ENCODE data around the gene DHTKD1. TPM values are rescaled to one million over a fixed set of nuclear protein-coding genes. Genes with fewer than 3 reads are reported as not detected.

The DHTKD1 gene
- total RNA-seq, 1 experiment from 2014 or later = 53.2 TPM

GRCh38 chr10:12048547-12048946 is 20.2 kb upstream of the DHTKD1 start:
- no peak overlapping the region for H3K14ac ChIP-seq (ENCODE audit: insufficient read depth, low read length)
- H2BK12ac ChIP-seq (ENCODE audit: insufficient read length, low read depth, low read length) = no peak overlapping the region
- no peak overlapping the region for H3K27ac ChIP-seq (ENCODE audit: insufficient read length, low read depth, low read length)
- H4K8ac ChIP-seq (replicated peaks; ENCODE audit: insufficient read length, low read depth, low read length) = no peak overlapping the region
- H2BK20ac ChIP-seq (ENCODE audit: low read depth, low read length, poor library complexity, severe bottlenecking) = no peak overlapping the region
- H3T11ph ChIP-seq (ENCODE audit: low read length) = no peak overlapping the region
- Mint-ChIP-seq H3K9me3 (no peaks in the 10 kb centered on the region), H3K4me1 (peaks cover 3 to 9% of the 10 kb centered on the region in 2 experiments; a peak in 1 of 4 replicates), H3K27me3 (ENCODE audit: low read depth) (peaks cover 6% of the 10 kb centered on the region), H3K4me3 (no peak overlapping the region), H3K36me3 (ENCODE audit: insufficient read depth in 1 of 3, low read depth in 3 of 3) (no peaks in the 10 kb centered on the region), H3K27ac (no peak overlapping the region)
- H3K56ac ChIP-seq (ENCODE audit: insufficient read length, low read depth, low read length) = no peak overlapping the region
- no peaks in the 10 kb centered on the region for H3K27me3 ChIP-seq (ENCODE audit: insufficient read depth, low read length)
- no peak overlapping the region for H4K91ac ChIP-seq (ENCODE audit: insufficient read length, low read depth, low read length)
- H3K9ac ChIP-seq (ENCODE audit: extremely low read depth, insufficient read length, low read length) = no peak overlapping the region
- H4K5ac ChIP-seq (ENCODE audit: insufficient read length, low read depth, low read length) = no peak overlapping the region
- H2AFZ ChIP-seq (ENCODE audit: low read length) = no peak overlapping the region
- no peaks in the 10 kb centered on the region for H3K79me2 ChIP-seq (ENCODE audit: insufficient read depth, low read length)
- no peak for TF ChIP-seq CTCF (conservative IDR thresholded peaks at IDR 0.05)
- no peaks in the 10 kb centered on the region for H3K23me2 ChIP-seq (ENCODE audit: insufficient read length, low read depth, low read length, poor library complexity, severe bottlenecking)
- no peaks in the 10 kb centered on the region for H3K4me1 ChIP-seq (ENCODE audit: insufficient read depth, low read length)
- H3K23ac ChIP-seq (ENCODE audit: insufficient read length, low read depth, low read length) = no peak overlapping the region
- no peaks in the 10 kb centered on the region for H3K9me3 ChIP-seq (ENCODE audit: control insufficient read depth, low read depth, low read length)
- no peaks in the 10 kb centered on the region for H4K20me1 ChIP-seq (ENCODE audit: control insufficient read depth, insufficient read depth, insufficient read length)
- H2BK15ac ChIP-seq (ENCODE audit: low read depth, low read length) = no peak overlapping the region
- no peak overlapping the region for H3K4me2 ChIP-seq (ENCODE audit: insufficient read depth, insufficient read length, low read length)
- DNase-seq = no peak
- no peak overlapping the region for H3K4ac ChIP-seq (ENCODE audit: low read depth, low read length)
- WGBS (ENCODE audit: extremely low coverage, insufficient read length, low lambda C conversion rate) = no CpG with 5 or more reads among the region's 8 CpGs
- H2BK120ac ChIP-seq (ENCODE audit: low read depth, low read length, poor library complexity, severe bottlenecking) = no peak overlapping the region
- H3K18ac ChIP-seq (ENCODE audit: insufficient read length, low read depth, low read length) = no peak overlapping the region
- H2AK5ac ChIP-seq (ENCODE audit: insufficient read length, low read length) = no peak overlapping the region
- no peak overlapping the region for H2BK5ac ChIP-seq (ENCODE audit: insufficient read length, low read length)
- no peaks in the 10 kb centered on the region for H3K79me1 ChIP-seq (ENCODE audit: insufficient read depth, low read depth, low read length, poor library complexity, severe bottlenecking)
